ENCODE results near the gene SIPA1.
"Not testable (repeated sequence)": the region's sequence is repeated elsewhere in the genome, so short reads cannot be mapped to it uniquely, and the experiment has no call there.

SIPA1 gene

GRCh38 chr11:65655570-65656332, 17.9 kb downstream of the SIPA1 start:
- no peak for DNase-seq (ENCODE audit: extremely low spot score)
- CTCF ChIA-PET: no interaction called here
- TF ChIP-seq FOXK2 (IDR thresholded peaks at IDR 0.05): no peak
- no peak for TF ChIP-seq HDGF (IDR thresholded peaks at IDR 0.05; ENCODE audit: borderline replicate concordance)
- no peak for TF ChIP-seq CTBP1 (IDR thresholded peaks at IDR 0.05; ENCODE audit: borderline replicate concordance)
- no peak for TF ChIP-seq TARDBP (IDR thresholded peaks at IDR 0.05)
- no peak for TF ChIP-seq FOXA1 (IDR thresholded peaks at IDR 0.05)
- no peak for TF ChIP-seq ELF4 (IDR thresholded peaks at IDR 0.05)
- TF ChIP-seq LEF1 (IDR thresholded peaks at IDR 0.05; ENCODE audit: borderline replicate concordance): no peak
- TF ChIP-seq ZNF384 (IDR thresholded peaks at IDR 0.05): no peak
- TF ChIP-seq SUZ12 (IDR thresholded peaks at IDR 0.05): no peak
- no peak for TF ChIP-seq BHLHE40 (IDR thresholded peaks at IDR 0.05; ENCODE audit: borderline replicate concordance)
- TF ChIP-seq ARNT (IDR thresholded peaks at IDR 0.05): no peak
- no peak for TF ChIP-seq NFRKB (IDR thresholded peaks at IDR 0.05)
- no peak for TF ChIP-seq PKNOX1 (IDR thresholded peaks at IDR 0.05)
- TF ChIP-seq L3MBTL2 (conservative IDR thresholded peaks at IDR 0.05): no peak
- no peak for TF ChIP-seq SP1 (IDR thresholded peaks at IDR 0.05)
- TF ChIP-seq FOXM1 (IDR thresholded peaks at IDR 0.05; ENCODE audit: borderline replicate concordance): no peak
- POLR2A ChIA-PET: interaction anchor here (0.9 to 1.0 kb wide), 2 partner anchors 12 to 17 kb away, joined by 3 read pairs; partner anchors contain the start of gene SIPA1

DNA sequence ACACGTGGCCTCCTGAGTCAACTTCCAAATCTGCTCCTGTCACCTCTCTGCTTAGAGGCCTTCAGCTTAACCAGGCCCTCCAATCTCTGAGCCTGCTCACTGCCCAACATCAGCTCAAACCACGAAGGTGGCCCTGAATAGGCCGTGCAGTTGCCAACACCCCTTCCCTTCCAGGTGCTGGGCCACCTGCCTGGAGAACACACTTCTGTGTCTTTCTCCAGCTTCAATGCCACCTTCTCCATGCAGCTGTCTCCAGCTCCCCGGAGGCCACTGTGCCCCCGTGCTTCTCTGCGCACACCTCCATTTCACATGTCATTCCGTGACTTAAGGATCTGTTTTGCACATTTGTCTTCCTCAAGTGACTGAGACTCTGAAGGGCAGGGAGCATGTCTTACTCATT, 19.5 kb downstream of the SIPA1 start:
- no peak for TF ChIP-seq ZNF384 (IDR thresholded peaks at IDR 0.05)
- no peak for TF ChIP-seq SUZ12 (IDR thresholded peaks at IDR 0.05)
- no peak for TF ChIP-seq HDGF (IDR thresholded peaks at IDR 0.05; ENCODE audit: borderline replicate concordance)
- no peak for TF ChIP-seq CTBP1 (IDR thresholded peaks at IDR 0.05; ENCODE audit: borderline replicate concordance)
- no peak for TF ChIP-seq SP1 (IDR thresholded peaks at IDR 0.05)
- TF ChIP-seq NFRKB (IDR thresholded peaks at IDR 0.05): no peak
- TF ChIP-seq LEF1 (IDR thresholded peaks at IDR 0.05; ENCODE audit: borderline replicate concordance): no peak
- TF ChIP-seq BHLHE40 (IDR thresholded peaks at IDR 0.05; ENCODE audit: borderline replicate concordance): no peak
- TF ChIP-seq L3MBTL2 (conservative IDR thresholded peaks at IDR 0.05): no peak
- no peak for DNase-seq (ENCODE audit: extremely low spot score)
- ChIA-PET POLR2A (interaction anchor here (1.1 kb wide), 1 partner anchor 20 kb away, joined by 3 read pairs; the partner anchor contains the start of gene SIPA1), CTCF (no interaction called here)

- TF ChIP-seq NFRKB (IDR thresholded peaks at IDR 0.05) (no peak), CTBP1 (IDR thresholded peaks at IDR 0.05; ENCODE audit: borderline replicate concordance) (no peak), ZNF384 (IDR thresholded peaks at IDR 0.05) (no peak), SUZ12 (IDR thresholded peaks at IDR 0.05) (no peak), ARNT (IDR thresholded peaks at IDR 0.05) (no peak), FOXK2 (IDR thresholded peaks at IDR 0.05) (no peak), L3MBTL2 (conservative IDR thresholded peaks at IDR 0.05) (no peak), TARDBP (IDR thresholded peaks at IDR 0.05) (no peak), FOXM1 (IDR thresholded peaks at IDR 0.05; ENCODE audit: borderline replicate concordance) (no peak), ELF4 (IDR thresholded peaks at IDR 0.05) (no peak)
- POLR2A ChIA-PET: interaction anchor here (0.7 to 1.6 kb wide), 3 partner anchors 21 to 43 kb away, joined by 3 read pairs; partner anchors contain the start of genes PCNX3 and SIPA1
Observed at GRCh38 chr11:65658174-65659021, 20.5 kb downstream of the SIPA1 start.

DNA sequence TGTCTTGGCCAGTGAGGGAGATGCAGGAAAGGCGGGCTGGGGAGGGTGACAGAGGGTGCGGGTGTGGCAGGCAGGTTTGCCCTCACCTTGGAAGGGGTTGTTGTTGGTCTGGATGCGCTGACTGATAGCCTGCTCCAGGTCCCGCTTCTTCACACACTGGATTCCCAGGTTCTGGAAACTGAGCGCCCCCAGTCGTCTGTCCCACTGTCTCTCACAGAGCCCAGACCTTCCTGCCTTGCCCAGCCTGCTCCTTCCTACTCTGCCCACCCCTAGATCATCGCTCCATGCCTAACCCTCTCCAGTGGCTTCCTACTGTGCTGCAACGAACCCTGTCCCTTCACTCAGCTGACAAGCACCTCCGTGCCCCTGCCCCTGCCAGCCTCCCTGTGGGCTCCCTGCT, 22.1 kb downstream of the SIPA1 start:
- ChIA-PET CTCF (no interaction called here), POLR2A (no interaction called here)
- no peak for TF ChIP-seq LEF1 (IDR thresholded peaks at IDR 0.05; ENCODE audit: borderline replicate concordance)
- TF ChIP-seq ARNT (IDR thresholded peaks at IDR 0.05): no peak
- TF ChIP-seq HDGF (IDR thresholded peaks at IDR 0.05; ENCODE audit: borderline replicate concordance): no peak
- TF ChIP-seq L3MBTL2 (conservative IDR thresholded peaks at IDR 0.05): no peak
- TF ChIP-seq FOXM1 (IDR thresholded peaks at IDR 0.05; ENCODE audit: borderline replicate concordance): no peak
- no peak for TF ChIP-seq TARDBP (IDR thresholded peaks at IDR 0.05)
- TF ChIP-seq ELF4 (IDR thresholded peaks at IDR 0.05): no peak
- TF ChIP-seq ZNF384 (IDR thresholded peaks at IDR 0.05): no peak
- no peak for TF ChIP-seq SP1 (IDR thresholded peaks at IDR 0.05)
- no peak for TF ChIP-seq FOXK2 (IDR thresholded peaks at IDR 0.05)
- no peak for TF ChIP-seq SUZ12 (IDR thresholded peaks at IDR 0.05)
- TF ChIP-seq FOXA1 (IDR thresholded peaks at IDR 0.05): no peak
- no peak for TF ChIP-seq NFRKB (IDR thresholded peaks at IDR 0.05)
- no peak for TF ChIP-seq PKNOX1 (IDR thresholded peaks at IDR 0.05)
- no peak for TF ChIP-seq CTBP1 (IDR thresholded peaks at IDR 0.05; ENCODE audit: borderline replicate concordance)
- no peak for TF ChIP-seq BHLHE40 (IDR thresholded peaks at IDR 0.05; ENCODE audit: borderline replicate concordance)
- no peak for DNase-seq (ENCODE audit: extremely low spot score)

More at GRCh38 chr11:65658174-65659021, 20.5 kb downstream of the SIPA1 start:
- CTCF ChIA-PET: no interaction called here
- no peak for DNase-seq (ENCODE audit: extremely low spot score)

GRCh38 chr11:65660908-65661307, 23.0 kb downstream of the SIPA1 start:
- POLR2A ChIA-PET; CTCF ChIA-PET; DNase-seq (ENCODE audit: extremely low spot score): not testable (repeated sequence)

GRCh38 chr11:65661599-65662246, 23.8 kb downstream of the SIPA1 start:
- ChIA-PET CTCF (no interaction called here), POLR2A (interaction anchor here (1.1 to 2.2 kb wide), 4 partner anchors 9 to 58 kb away, joined by 5 to 37 read pairs (median 12); partner anchors contain the start of genes KAT5 and RNASEH2C)
- DNase-seq (ENCODE audit: extremely low spot score): no peak
- TF ChIP-seq L3MBTL2 (conservative IDR thresholded peaks at IDR 0.05) (no peak), TARDBP (IDR thresholded peaks at IDR 0.05) (no peak), ARNT (IDR thresholded peaks at IDR 0.05) (no peak), BHLHE40 (IDR thresholded peaks at IDR 0.05; ENCODE audit: borderline replicate concordance) (no peak)

All from HEK293T (cell line).